Activated naive CD8-positive, alpha-beta T cell treated with anti-CD3 and anti-CD28 coated beads, Interleukin-2, amount 50 U/mL, for 16 hours (primary cell): ENCODE data around the gene PRR15.

ENCODE experiments used
- DNase-seq: peaks from one replicate; pipeline ENCODE4 v3.0.0-alpha.2; 2020; ENCODE audit warnings: low read depth, low spot score

PRR15 gene

DNA sequence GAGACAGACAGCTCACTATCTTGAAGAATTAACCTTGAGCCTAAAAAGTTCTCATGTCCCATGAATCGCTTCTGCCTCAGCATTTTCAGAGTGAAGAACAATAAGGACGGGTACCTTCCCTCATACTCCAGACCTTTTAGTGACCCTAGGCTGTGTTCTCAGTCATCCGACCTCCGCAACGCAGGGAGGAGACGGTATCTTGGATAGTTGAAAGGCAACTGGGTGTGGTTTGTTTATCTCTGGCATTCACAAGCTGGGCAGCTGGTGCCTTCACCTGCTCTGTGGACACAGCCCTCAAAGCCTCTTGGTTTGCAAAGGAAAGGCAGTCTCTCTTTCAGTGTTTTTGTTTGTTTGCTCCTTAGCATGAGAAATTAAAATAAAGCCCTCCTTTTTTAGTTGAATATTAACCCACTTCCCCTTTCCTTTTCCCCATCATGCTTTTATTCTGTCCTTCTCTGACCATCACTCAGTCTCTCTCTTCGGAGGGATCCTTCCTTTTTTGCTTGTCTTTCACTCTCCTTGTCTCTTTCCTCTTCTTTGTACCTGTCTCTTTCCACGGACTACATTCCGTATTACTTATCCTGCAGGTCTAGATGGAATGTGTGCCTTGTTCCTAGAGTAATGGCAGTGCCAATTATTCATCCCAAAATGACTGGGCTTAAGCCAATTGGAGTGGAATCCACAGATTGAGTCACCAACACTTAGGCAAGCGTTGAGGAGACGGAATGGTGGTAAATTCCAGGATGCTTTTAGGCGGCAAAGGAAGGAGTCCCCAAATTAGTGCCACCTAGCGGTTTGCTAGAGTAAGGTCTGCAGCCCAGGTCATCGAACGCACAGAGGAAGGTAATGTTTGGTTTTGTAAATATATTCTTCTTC lies 45.8 kb downstream of the PRR15 start:
- DNase-seq = no peak

DNA sequence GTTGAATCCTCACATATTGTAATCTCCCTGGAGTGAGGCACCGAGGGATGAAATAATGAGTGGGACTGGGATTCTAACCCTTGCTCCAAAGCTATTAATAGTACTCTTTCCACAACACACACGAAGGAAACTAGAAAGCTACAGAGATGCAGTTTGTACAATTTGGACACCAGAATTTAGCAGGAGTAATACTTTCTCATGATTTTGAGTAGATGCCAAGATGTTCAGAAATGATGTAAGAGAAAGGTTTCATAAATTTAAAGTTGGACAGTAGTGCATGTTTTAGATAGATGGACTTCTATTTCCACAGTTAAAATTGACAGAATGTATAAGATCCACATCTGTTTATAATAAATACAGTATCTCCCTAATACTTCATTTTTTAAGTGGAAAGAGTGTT lies 46.5 kb downstream of the PRR15 start:
- no peak for DNase-seq

DNA sequence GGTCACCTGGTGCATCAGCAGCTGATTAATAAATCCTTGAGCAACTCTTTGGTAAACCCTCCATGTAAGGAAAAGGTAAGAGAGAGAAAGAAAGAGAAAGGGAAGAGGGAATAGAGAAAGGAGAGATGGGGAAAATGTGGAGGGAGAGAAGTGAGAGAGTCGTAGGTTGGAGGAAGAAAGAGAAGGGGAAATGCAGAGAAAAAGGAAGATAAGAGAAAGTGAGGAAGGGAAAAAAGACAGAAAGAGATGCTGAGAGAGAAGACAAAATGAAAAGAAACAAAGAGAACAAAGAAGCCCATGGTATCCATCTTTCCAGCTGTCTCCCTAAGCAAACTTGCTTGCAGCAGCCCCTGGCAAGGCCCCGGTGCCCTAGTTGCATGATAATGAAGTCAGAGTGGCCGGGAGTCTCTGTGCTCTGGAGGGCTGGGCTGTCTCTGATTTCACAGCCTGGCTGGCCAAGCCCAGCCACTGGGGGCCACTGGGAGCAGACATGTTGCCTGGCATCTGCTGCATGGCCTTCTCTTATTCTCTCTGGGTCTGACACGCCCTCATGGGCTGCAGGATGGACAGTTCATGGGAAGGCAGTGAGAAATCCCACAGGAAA lies 48.4 kb downstream of the PRR15 start:
- no peak for DNase-seq

DNA sequence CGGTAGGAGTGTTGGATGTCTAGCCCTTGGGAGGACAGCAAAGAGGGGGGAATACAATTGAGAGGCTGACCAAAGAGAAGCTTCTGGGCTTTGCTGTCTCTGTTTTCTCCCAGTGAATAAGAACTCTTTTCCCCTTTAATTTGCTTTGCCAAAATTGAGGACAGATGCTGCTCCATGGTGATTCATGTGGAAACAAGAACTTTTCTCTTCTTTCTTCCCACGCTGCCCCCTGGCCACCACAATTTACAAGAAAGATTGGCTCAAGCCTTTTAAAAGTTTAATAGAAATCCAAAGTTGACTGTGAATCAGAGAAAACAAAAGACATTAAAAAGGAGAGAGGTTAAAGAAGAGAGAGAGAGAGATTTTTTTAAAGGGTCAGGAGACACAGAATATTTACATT lies 49.0 kb downstream of the PRR15 start:
- no peak for DNase-seq

DNA sequence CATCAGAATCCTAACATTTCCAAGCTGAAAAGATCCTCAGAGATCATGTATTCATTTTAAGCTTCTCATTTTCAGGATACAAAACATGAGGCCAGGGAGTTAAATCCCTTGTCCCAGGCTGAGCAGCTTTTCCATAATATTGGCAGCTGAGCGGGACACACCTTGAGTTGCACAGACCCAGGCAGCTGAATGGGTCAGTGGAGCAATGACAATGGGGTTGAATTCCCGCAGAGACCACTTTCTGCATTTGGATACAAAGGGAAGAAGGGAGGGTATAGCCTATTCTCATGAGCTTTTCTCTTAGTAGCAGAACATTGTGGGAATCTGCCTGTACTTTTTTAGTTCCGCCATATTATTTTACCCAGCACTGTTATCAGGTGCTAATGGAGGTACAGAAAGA lies 49.5 kb downstream of the PRR15 start:
- no peak for DNase-seq

DNA sequence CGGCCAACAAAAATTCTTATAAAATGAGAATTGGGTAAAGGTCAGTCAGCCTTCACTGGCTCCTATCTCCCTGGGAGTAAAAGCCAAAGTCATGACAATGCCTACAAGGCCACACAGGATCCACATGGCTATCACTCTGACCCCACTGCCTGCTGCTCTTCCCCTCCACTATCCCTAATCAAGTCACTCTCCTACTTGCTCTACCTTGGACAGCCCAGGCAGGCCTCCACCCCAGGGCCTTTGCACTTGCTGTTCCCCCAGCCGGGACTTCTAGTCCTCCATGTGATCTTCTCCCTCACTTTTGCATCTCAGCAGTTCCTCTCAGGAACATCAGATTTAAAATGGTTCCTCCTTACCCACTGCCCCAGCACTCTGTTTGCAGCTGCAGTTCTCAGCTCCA lies 50.6 kb downstream of the PRR15 start:
- DNase-seq = no peak
